Tibial nerve (tissue), 4 donors: ENCODE measurements around the gene GNA12. TPM values are rescaled to one million over a fixed set of nuclear protein-coding genes. Genes with fewer than 3 reads are reported as not detected.

Experiments
- DNase-seq, 2 donors: peaks; one replicate each; pipeline ENCODE4 v3.0.0-alpha.2; 2019; ENCODE audit warnings: low spot score in 2 of 2
- H3K27ac ChIP-seq, 4 donors: fragments of 200-600 bp; sonication (generic) in 3 of 4; one replicate each; pipeline ENCODE4 v1.5.1; 2017 to 2019; ENCODE audit warnings: mild to moderate bottlenecking in 1 of 4
- H3K27me3 ChIP-seq, 2 donors: fragments of 200-600 bp; sonication (generic) in 1 of 2; one replicate each; pipeline versions ENCODE4 v1.5.1 to v1.6.0; 2017 to 2019
- H3K36me3 ChIP-seq, 3 donors: fragments of 200-600 bp; sonication (generic); one replicate each; pipeline ENCODE4 v1.5.1; 2018 to 2019
- H3K4me1 ChIP-seq, 4 donors: fragments of 200-600 bp; sonication (generic) in 3 of 4; one replicate each; pipeline ENCODE4 v1.5.1; 2017 to 2019
- H3K4me3 ChIP-seq, 4 donors: fragments of 200-600 bp; sonication (generic) in 3 of 4; one replicate each; pipeline ENCODE4 v1.5.1; 2017 to 2019; ENCODE audit warnings: mild to moderate bottlenecking in 1 of 4, moderate library complexity in 1 of 4
- H3K9me3 ChIP-seq, 4 donors: fragments of 200-600 bp; sonication (generic) in 3 of 4; one replicate each; pipeline ENCODE4 v1.5.1; 2017 to 2019
- CTCF ChIP-seq, 5 experiments: fragments of 200-600 bp in 3 of 5; fragments of 450-650 bp in 2 of 5; sonication (generic) in 3 of 5; IDR thresholded peaks; one replicate each; pipeline ENCODE4 v1.5.1; 2016 to 2019; ENCODE audit warnings: antibody characterized with exemption in 5 of 5, mild to moderate bottlenecking in 3 of 5, moderate library complexity in 2 of 5
- EP300 ChIP-seq, 2 donors: sonication (generic); formaldehyde crosslinking; IDR thresholded peaks; one replicate each; pipeline ENCODE4 v1.6.1; 2017; ENCODE audit warnings: antibody characterized with exemption in 2 of 2, mild to moderate bottlenecking in 1 of 2
- POLR2A ChIP-seq, 2 donors: fragments of 450-650 bp; IDR thresholded peaks; one replicate each; pipeline ENCODE4 v1.6.1; 2017; ENCODE audit warnings: antibody characterized with exemption in 2 of 2, mild to moderate bottlenecking in 2 of 2, moderate library complexity in 2 of 2
- WGBS, 2 donors: methylation state at CpG; one replicate each; pipeline ENCODE4 v1.1.5; 2018; 5-methylcytosine and 5-hydroxymethylcytosine counted together
- total RNA-seq, 4 donors: library from RNA; depleted of rRNA; stranded (reverse); fragments of >200 nt; gene quantifications; one replicate each; pipeline ENCODE4 v1.1.0, GENCODE V29; 2016

The GNA12 gene
- total RNA-seq, 4 donors from 2014 or later, result 21.3 to 36.0 (median 29.4) TPM

- Histone ChIP-seq H3K4me1 (peaks cover 0 to 44% (median 23%) of the 10 kb centered on the region in 4 donors), H3K4me3 (no peak overlapping the region), H3K27ac (peak overlapping the region in 2 of 4 donors; percentile 88 to 96), H3K36me3 (peaks cover 0 to 8% (median 0%) of the 10 kb centered on the region in 3 donors), H3K27me3 (no peaks in the 10 kb centered on the region), H3K9me3 (peaks cover 0 to 3% (median 0%) of the 10 kb centered on the region in 4 donors)
- 93 to 97% methylated on average over 11 of the region's 11 CpGs for WGBS, 2 donors
- DNase-seq, result no peak
- TF ChIP-seq EP300 (IDR thresholded peaks at IDR 0.05) (no peak), CTCF (IDR thresholded peaks at IDR 0.05) (no peak), POLR2A (IDR thresholded peaks at IDR 0.05) (no peak)
Measured at GRCh38 chr7:2764621-2765020, 79.5 kb downstream of the GNA12 start.

GRCh38 chr7:2763597-2763996 is 80.5 kb downstream of the GNA12 start:
- no peaks in the 10 kb centered on the region for H3K27me3 ChIP-seq
- no peaks in the 10 kb centered on the region for H3K36me3 ChIP-seq
- TF ChIP-seq POLR2A (IDR thresholded peaks at IDR 0.05), result no peak
- TF ChIP-seq CTCF (IDR thresholded peaks at IDR 0.05), result no peak
- no peak for TF ChIP-seq EP300 (IDR thresholded peaks at IDR 0.05)
- H3K4me1 ChIP-seq, result peaks cover 0 to 54% (median 31%) of the 10 kb centered on the region in 4 donors
- WGBS, 2 donors, result 53 to 59% methylated on average over 4 to 6 of the region's 6 CpGs
- no peaks in the 10 kb centered on the region for H3K9me3 ChIP-seq
- H3K27ac ChIP-seq, result peak overlapping the region; percentile 43 to 96 (median 84)
- DNase-seq, result no peak
- H3K4me3 ChIP-seq, result no peak overlapping the region

GRCh38 chr7:2761801-2762497 is 82.2 kb downstream of the GNA12 start:
- no peaks in the 10 kb centered on the region for H3K9me3 ChIP-seq
- WGBS, 2 donors, result 94% methylated on average over 29 of the region's 29 CpGs
- no peaks in the 10 kb centered on the region for H3K36me3 ChIP-seq
- DNase-seq, result no peak
- H3K4me3 ChIP-seq, result no peak overlapping the region
- no peaks in the 10 kb centered on the region for H3K27me3 ChIP-seq
- H3K4me1 ChIP-seq, result peaks cover 0 to 69% (median 43%) of the 10 kb centered on the region in 4 donors
- peak overlapping the region; percentile 43 to 96 (median 84) for H3K27ac ChIP-seq
- no peak for TF ChIP-seq EP300 (IDR thresholded peaks at IDR 0.05)
- TF ChIP-seq POLR2A (IDR thresholded peaks at IDR 0.05), result no peak
- no peak for TF ChIP-seq CTCF (IDR thresholded peaks at IDR 0.05)

GRCh38 chr7:2761131-2761624 is 82.9 kb downstream of the GNA12 start:
- no peak for TF ChIP-seq POLR2A (IDR thresholded peaks at IDR 0.05)
- H3K27me3 ChIP-seq, result no peaks in the 10 kb centered on the region
- DNase-seq, result no peak
- 91 to 92% methylated on average over 19 of the region's 19 CpGs for WGBS, 2 donors
- peaks cover 0 to 69% (median 44%) of the 10 kb centered on the region in 4 donors for H3K4me1 ChIP-seq
- no peaks in the 10 kb centered on the region for H3K9me3 ChIP-seq
- no peak overlapping the region for H3K4me3 ChIP-seq
- H3K27ac ChIP-seq, result peak overlapping the region in 2 of 4 donors; percentile 88 to 96
- no peaks in the 10 kb centered on the region for H3K36me3 ChIP-seq

- no peaks in the 10 kb centered on the region for H3K27me3 ChIP-seq
- 50 to 57% methylated on average over 20 to 22 of the region's 22 CpGs for WGBS, 2 donors
- H3K4me3 ChIP-seq, result no peak overlapping the region
- no peaks in the 10 kb centered on the region for H3K9me3 ChIP-seq
- H3K27ac ChIP-seq, result peak overlapping the region in 3 of 4 donors; percentile 66 to 96 (median 88)
- no peaks in the 10 kb centered on the region for H3K36me3 ChIP-seq
- peak in 1 of 2 donors; percentile 53 for DNase-seq
- H3K4me1 ChIP-seq, result peaks cover 0 to 69% (median 44%) of the 10 kb centered on the region in 4 donors
- TF ChIP-seq POLR2A (IDR thresholded peaks at IDR 0.05) (no peak), CTCF (IDR thresholded peaks at IDR 0.05) (peak in 3 of 5 experiments; percentile 13 to 37 (median 30)), EP300 (IDR thresholded peaks at IDR 0.05) (peak in 1 of 2 donors; percentile 4)
Measured at GRCh38 chr7:2760098-2760889, 83.8 kb downstream of the GNA12 start.
